Fibroblast of lung (primary cell): ENCODE results near the gene CACNB2.

Source experiments
- EZH2 ChIP-seq: IDR thresholded peaks from 2 replicates; pipeline ENCODE4 v1.5.1; 2012; ENCODE audit warnings: low read length, control low read depth, mild to moderate bottlenecking; ENCODE audit errors: missing control alignments
- TF ChIP-seq, protein P1 (sequence below), 2 donors: IDR thresholded peaks in 1 of 2; conservative IDR thresholded peaks in 1 of 2; 1 replicate in 1 of 2; 2 replicates in 1 of 2; pipeline ENCODE4 v1.5.1; 2011 to 2012; ENCODE audit warnings: low read length in 2 of 2, control low read depth in 1 of 2, inconsistent platforms in 1 of 2, low read depth in 1 of 2, mild to moderate bottlenecking in 1 of 2

DNA sequence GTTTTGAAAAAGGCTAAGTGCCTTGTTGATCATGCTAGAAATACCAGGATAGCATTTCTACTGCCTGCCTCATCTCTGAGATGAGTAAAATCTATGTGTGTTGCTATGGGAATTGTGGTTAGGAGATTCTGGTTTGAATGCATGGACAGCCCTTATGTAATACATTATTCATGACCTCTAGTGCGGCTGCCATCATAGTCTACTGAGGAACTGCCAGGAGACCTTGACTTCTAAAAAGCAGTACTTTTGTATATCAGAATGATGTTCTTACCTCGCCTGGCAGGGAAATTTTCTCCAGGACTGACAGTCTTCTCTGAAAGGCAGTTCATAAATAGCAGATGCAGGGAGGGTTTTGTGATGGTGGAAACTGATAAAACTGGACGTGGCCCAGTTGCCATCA, 262.6 kb downstream of the CACNB2 start:
- TF ChIP-seq EZH2 = no peak
- TF ChIP-seq, protein P1, sequence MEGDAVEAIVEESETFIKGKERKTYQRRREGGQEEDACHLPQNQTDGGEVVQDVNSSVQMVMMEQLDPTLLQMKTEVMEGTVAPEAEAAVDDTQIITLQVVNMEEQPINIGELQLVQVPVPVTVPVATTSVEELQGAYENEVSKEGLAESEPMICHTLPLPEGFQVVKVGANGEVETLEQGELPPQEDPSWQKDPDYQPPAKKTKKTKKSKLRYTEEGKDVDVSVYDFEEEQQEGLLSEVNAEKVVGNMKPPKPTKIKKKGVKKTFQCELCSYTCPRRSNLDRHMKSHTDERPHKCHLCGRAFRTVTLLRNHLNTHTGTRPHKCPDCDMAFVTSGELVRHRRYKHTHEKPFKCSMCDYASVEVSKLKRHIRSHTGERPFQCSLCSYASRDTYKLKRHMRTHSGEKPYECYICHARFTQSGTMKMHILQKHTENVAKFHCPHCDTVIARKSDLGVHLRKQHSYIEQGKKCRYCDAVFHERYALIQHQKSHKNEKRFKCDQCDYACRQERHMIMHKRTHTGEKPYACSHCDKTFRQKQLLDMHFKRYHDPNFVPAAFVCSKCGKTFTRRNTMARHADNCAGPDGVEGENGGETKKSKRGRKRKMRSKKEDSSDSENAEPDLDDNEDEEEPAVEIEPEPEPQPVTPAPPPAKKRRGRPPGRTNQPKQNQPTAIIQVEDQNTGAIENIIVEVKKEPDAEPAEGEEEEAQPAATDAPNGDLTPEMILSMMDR (conservative IDR thresholded peaks at IDR 0.05 in 1 of 2, IDR thresholded peaks at IDR 0.05 in 1 of 2; ENCODE audit: low read depth in 1 of 2, low read length in 2 of 2) = no peak
